Raji (cell line): ENCODE measurements around the gene RALB.

Experiments used
- POLR2A ChIP-seq: IDR thresholded peaks from 2 replicates; pipeline ENCODE4 v1.6.1; 2011; ENCODE audit warnings: low read depth, low read length, control low read depth; ENCODE audit not compliant: insufficient read depth

RALB gene

GRCh38 chr2:120252225-120253020 lies at the start of gene RALB:
Gene RALB (plus strand): TSS chr2:120252852. CDS start chr2:120278665, 25,813 bp downstream.
- TF ChIP-seq POLR2A, result peak; percentile 59

- no peak for TF ChIP-seq POLR2A
These were observed 49.2 kb upstream of the RALB start for GRCh38 chr2:120203251-120204021.

GRCh38 chr2:120204022-120204405 lies 48.6 kb upstream of the RALB start:
- no peak for TF ChIP-seq POLR2A

GRCh38 chr2:120204417-120204816 lies 48.2 kb upstream of the RALB start:
- TF ChIP-seq POLR2A, result no peak

- TF ChIP-seq POLR2A, result no peak
These were observed 47.5 kb upstream of the RALB start for GRCh38 chr2:120204945-120205670.

- no peak for TF ChIP-seq POLR2A
These were observed 46.5 kb upstream of the RALB start for GRCh38 chr2:120206022-120206581.

- TF ChIP-seq POLR2A, result no peak
These were observed 44.0 kb upstream of the RALB start for GRCh38 chr2:120208381-120209353.

- no peak for TF ChIP-seq POLR2A
These were observed 43.0 kb upstream of the RALB start for GRCh38 chr2:120209427-120210269.

GRCh38 chr2:120210270-120210693 lies 42.4 kb upstream of the RALB start:
- no peak for TF ChIP-seq POLR2A

- no peak for TF ChIP-seq POLR2A
These were observed 34.5 kb upstream of the RALB start for GRCh38 chr2:120218181-120218580.

GRCh38 chr2:120219291-120219690 lies 33.4 kb upstream of the RALB start:
- no peak for TF ChIP-seq POLR2A

GRCh38 chr2:120219766-120220165 lies 32.9 kb upstream of the RALB start:
- no peak for TF ChIP-seq POLR2A

- TF ChIP-seq POLR2A, result no peak
These were observed 31.9 kb upstream of the RALB start for GRCh38 chr2:120220756-120221155.
